Smooth muscle cell (in vitro differentiated cells): ENCODE results near the gene SOWAHA. TPM values are rescaled to one million over a fixed set of nuclear protein-coding genes. Genes with fewer than 3 reads are reported as not detected.

Source experiments
- DNase-seq: peaks from one replicate; lab custom pipeline; 2025; ENCODE audit not compliant: unreplicated experiment; lab: John Stamatoyannopoulos, UW
- H2AFZ ChIP-seq: fragments of 200-600 bp; sonication (generic); 2 replicates; pipeline ENCODE4 v1.6.0; 2016; ENCODE audit warnings: antibody characterized with exemption, low read depth, mild to moderate bottlenecking
- H3F3A ChIP-seq: fragments of 200-600 bp; sonication (generic); 2 replicates; pipeline ENCODE4 v1.6.0; 2017; ENCODE audit warnings: antibody characterized with exemption, low read depth
- H3K27ac ChIP-seq: fragments of 200-600 bp; sonication (generic); 2 replicates; pipeline ENCODE4 v1.5.1; 2016; ENCODE audit warnings: low read depth, mild to moderate bottlenecking
- H3K27me3 ChIP-seq: fragments of 200-600 bp; sonication (generic); 2 replicates; pipeline ENCODE4 v1.6.1; 2016; ENCODE audit warnings: low read depth, mild to moderate bottlenecking
- H3K36me3 ChIP-seq: fragments of 200-600 bp; sonication (generic); 2 replicates; pipeline ENCODE4 v1.5.1; 2016; ENCODE audit warnings: low read depth
- H3K4me1 ChIP-seq: fragments of 200-600 bp; sonication (generic); 2 replicates; pipeline ENCODE4 v1.5.1; 2016; ENCODE audit warnings: low read depth
- H3K4me2 ChIP-seq: fragments of 200-600 bp; sonication (generic); 2 replicates; pipeline ENCODE4 v1.6.0; 2016; ENCODE audit warnings: mild to moderate bottlenecking
- H3K4me3 ChIP-seq: fragments of 200-600 bp; sonication (generic); 2 replicates; pipeline ENCODE4 v1.5.1; 2016; ENCODE audit warnings: mild to moderate bottlenecking
- H3K79me2 ChIP-seq: fragments of 200-600 bp; sonication (generic); 2 replicates; pipeline ENCODE4 v1.6.0; 2016; ENCODE audit warnings: low read depth, mild to moderate bottlenecking
- H3K9ac ChIP-seq: fragments of 200-600 bp; sonication (generic); 2 replicates; pipeline ENCODE4 v1.6.0; 2016; ENCODE audit warnings: low read depth
- H3K9me3 ChIP-seq: fragments of 200-600 bp; sonication (generic); replicated peaks from 2 replicates; pipeline ENCODE4 v1.5.1; 2016; ENCODE audit warnings: low read depth
- H4K20me1 ChIP-seq: fragments of 200-600 bp; sonication (generic); 2 replicates; pipeline ENCODE4 v1.6.0; 2016; ENCODE audit warnings: low read depth
- WGBS: methylation state at CpG from one replicate; pipeline ENCODE4 v1.1.7; 2016; ENCODE audit warnings: low lambda C conversion rate; 5-methylcytosine and 5-hydroxymethylcytosine counted together
- polyA plus RNA-seq: library from polyadenylated mRNA; unstranded; fragments of >200 nt; fragmentation: Nextera tagmentation; extraction: Ambion mirVana; gene quantifications from 2 replicates; pipeline ENCODE4 v1.2.1, GENCODE V29; 2016
- total RNA-seq: library from RNA; depleted of rRNA; stranded (reverse); fragments of >200 nt; gene quantifications from 2 replicates; pipeline ENCODE4 v1.2.3, GENCODE V29; 2014
- TF ChIP-seq, protein P1 (sequence below): fragments of 200-600 bp; sonication (generic); IDR thresholded peaks from 2 replicates; pipeline ENCODE4 v1.5.1; 2017; ENCODE audit warnings: borderline replicate concordance, mild to moderate bottlenecking, antibody characterized with exemption; ENCODE audit not compliant: insufficient read depth, poor library complexity, severe bottlenecking

The SOWAHA gene
- total and polyA plus RNA-seq, 2 experiments from 2014 or later, result 0.43 to 1.5 TPM

DNA sequence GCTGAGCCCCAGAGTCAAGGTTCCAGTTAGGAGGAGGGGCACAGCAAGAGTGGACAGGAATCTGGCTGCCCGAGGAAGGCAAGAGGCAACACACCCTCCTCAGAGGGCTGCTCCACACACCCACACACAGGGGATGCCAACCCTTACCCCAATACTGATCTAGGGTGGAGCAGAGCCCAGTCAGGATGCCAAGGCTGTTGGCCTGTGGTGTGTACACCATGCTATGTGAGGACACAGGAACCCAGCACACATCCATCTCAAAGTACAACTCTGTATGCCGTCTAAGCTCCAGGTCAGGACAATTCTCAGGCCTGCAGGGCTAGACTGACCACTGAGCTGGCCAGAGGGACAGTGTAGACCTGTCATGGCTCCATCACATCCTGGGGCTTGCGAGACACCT, 38.7 kb upstream of the SOWAHA start:
- no peak for DNase-seq
- Histone ChIP-seq H3K79me2 (peaks cover 66% of the 10 kb centered on the region), H3K27me3 (no peaks in the 10 kb centered on the region), H3K9ac (no peak overlapping the region), H3K4me3 (no peak overlapping the region), H3K27ac (no peak overlapping the region), H3K36me3 (no peaks in the 10 kb centered on the region), H4K20me1 (peaks cover 61% of the 10 kb centered on the region), H3F3A (no peaks in the 10 kb centered on the region), H2AFZ (no peak overlapping the region), H3K4me1 (peaks cover 23% of the 10 kb centered on the region), H3K4me2 (no peak overlapping the region), H3K9me3 (no peaks in the 10 kb centered on the region)
- TF ChIP-seq, protein P1, sequence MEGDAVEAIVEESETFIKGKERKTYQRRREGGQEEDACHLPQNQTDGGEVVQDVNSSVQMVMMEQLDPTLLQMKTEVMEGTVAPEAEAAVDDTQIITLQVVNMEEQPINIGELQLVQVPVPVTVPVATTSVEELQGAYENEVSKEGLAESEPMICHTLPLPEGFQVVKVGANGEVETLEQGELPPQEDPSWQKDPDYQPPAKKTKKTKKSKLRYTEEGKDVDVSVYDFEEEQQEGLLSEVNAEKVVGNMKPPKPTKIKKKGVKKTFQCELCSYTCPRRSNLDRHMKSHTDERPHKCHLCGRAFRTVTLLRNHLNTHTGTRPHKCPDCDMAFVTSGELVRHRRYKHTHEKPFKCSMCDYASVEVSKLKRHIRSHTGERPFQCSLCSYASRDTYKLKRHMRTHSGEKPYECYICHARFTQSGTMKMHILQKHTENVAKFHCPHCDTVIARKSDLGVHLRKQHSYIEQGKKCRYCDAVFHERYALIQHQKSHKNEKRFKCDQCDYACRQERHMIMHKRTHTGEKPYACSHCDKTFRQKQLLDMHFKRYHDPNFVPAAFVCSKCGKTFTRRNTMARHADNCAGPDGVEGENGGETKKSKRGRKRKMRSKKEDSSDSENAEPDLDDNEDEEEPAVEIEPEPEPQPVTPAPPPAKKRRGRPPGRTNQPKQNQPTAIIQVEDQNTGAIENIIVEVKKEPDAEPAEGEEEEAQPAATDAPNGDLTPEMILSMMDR, result no peak
- 60% methylated on average over 3 of the region's 3 CpGs for WGBS

DNA sequence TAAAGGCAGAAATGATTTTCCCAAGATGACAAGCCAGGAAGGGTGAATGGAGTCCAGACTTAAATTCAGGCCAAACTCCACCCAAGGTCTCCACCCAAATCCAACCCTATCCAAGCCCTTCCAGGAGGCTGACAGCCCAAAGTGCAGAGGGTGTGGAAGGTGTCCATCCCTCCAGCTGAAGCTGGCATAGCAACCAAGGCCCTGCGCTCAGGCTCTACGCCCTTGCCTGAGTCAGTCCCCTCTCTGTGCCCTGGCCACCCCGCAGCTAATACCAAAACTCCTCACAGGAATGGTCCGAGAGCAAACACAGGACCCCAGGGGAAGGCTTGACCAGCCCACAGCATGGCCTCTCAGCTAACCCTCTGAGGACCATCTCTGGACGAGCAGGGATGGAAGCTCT, 38.2 kb upstream of the SOWAHA start:
- Histone ChIP-seq H3K9ac (no peak overlapping the region), H4K20me1 (peaks cover 58% of the 10 kb centered on the region), H3K4me3 (no peak overlapping the region), H3K36me3 (no peaks in the 10 kb centered on the region), H3K4me2 (peak overlapping the region; percentile 86), H3K9me3 (no peaks in the 10 kb centered on the region), H3K27me3 (no peaks in the 10 kb centered on the region), H3K27ac (no peak overlapping the region), H3K4me1 (peaks cover 23% of the 10 kb centered on the region), H2AFZ (no peak overlapping the region), H3F3A (no peaks in the 10 kb centered on the region), H3K79me2 (peaks cover 63% of the 10 kb centered on the region)
- 88% methylated on average over 5 of the region's 5 CpGs for WGBS
- no peak for DNase-seq
- TF ChIP-seq, protein P1, result no peak

DNA sequence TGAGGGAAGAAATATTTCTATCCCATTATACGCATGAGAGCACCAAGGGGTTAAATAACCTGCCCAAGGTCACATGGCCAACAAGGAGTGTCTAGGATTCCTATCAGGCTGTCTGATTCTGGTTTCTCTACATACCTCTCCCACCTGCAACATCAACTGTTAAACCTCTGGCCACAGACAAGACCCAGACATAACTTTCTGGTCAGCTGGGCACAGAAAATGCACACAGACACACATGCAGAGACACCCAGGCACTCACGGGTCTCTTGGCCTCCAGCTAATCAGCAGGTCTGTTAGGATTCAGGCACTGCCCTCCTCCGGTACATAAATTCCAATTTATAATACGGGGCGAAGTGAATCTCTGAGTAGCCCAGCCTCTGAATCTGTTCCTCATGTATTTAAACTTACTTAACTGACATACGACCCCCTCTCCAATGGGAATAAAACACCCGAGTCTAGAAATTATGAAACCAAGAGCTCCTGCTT, 37.6 kb upstream of the SOWAHA start:
- H3K9me3 ChIP-seq, result no peaks in the 10 kb centered on the region
- 57% methylated on average over 7 of the region's 7 CpGs for WGBS
- H3K36me3 ChIP-seq, result no peaks in the 10 kb centered on the region
- H3K4me3 ChIP-seq, result peak overlapping the region; percentile 59
- H4K20me1 ChIP-seq, result peaks cover 53% of the 10 kb centered on the region
- no peaks in the 10 kb centered on the region for H3K27me3 ChIP-seq
- H2AFZ ChIP-seq, result no peak overlapping the region
- H3K27ac ChIP-seq, result peak overlapping the region; percentile 67
- H3K9ac ChIP-seq, result peak overlapping the region; percentile 66
- H3K4me1 ChIP-seq, result peaks cover 23% of the 10 kb centered on the region
- no peak for DNase-seq
- H3K4me2 ChIP-seq, result peak overlapping the region; percentile 86
- peaks cover 57% of the 10 kb centered on the region for H3K79me2 ChIP-seq
- no peaks in the 10 kb centered on the region for H3F3A ChIP-seq
- TF ChIP-seq, protein P1, result no peak
